GM18519 (cell line): ENCODE measurements around the gene C1orf87.

Source experiments
- ATAC-seq: cut with Tn5 transposase; IDR thresholded peaks from one replicate; pipeline ENCODE4 v1.9.1; 2021; ENCODE audit warnings: mild to moderate bottlenecking, moderate library complexity; ENCODE audit not compliant: unreplicated experiment, low FRiP score

Gene C1orf87

GRCh38 chr1:60073605-60074278 lies at the start of gene C1orf87:
C1orf87 (minus strand) TSS chr1:60073770; CDS start chr1:60072643, 1,127 bp downstream.
- no peak for ATAC-seq

GRCh38 chr1:60118085-60118484 lies 44.5 kb upstream of the C1orf87 start:
- ATAC-seq: no peak

DNA sequence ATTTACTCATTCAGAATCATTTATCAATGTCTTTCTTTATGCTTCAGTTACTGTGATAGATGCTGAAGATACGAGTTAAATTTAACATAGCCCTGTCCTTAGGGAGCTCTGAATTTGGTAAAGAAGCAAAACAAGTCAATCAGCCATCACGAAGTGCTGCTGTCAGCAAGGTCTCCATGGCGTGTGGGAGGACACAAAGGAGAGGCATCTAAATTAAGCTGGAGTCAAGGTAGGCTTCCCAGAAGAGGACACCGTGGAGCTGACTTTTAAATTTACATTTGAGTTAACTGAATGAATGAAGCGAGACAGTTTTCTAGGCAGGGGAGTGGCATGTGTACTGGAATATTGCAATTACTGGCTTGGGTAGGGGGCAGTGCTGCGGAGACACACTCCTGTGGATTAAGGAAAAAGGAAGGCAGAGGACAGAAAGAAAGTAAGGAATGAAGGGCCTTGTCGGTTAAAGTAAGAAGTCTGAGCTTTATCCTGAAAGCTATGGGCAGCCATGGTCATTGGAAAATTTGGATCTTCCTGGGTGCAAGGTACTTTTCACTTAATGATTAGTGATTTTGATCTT lies 41.3 kb upstream of the C1orf87 start:
- ATAC-seq: no peak

GRCh38 chr1:60113596-60113995 lies 40.0 kb upstream of the C1orf87 start:
- no peak for ATAC-seq

- ATAC-seq: no peak
These were observed 39.5 kb upstream of the C1orf87 start for GRCh38 chr1:60113028-60113427.

GRCh38 chr1:60111716-60112115 lies 38.1 kb upstream of the C1orf87 start:
- ATAC-seq: no peak

DNA sequence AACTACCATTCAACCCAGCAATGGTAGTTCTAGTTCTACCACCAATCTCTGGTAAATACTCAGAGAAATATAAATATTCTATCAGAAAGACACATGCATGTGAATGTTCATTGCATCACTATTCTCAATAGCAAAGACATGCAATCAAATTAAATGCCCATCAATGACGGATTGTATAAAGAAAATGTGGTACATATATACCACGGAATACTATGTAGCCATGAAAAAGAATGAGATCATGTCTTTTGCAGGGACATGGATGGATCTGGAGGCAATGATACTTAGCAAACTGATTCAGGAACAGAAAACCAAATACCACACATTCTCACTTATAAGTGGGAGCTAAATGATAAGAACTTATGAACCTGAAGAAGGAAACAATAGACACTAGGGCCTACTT lies 37.5 kb upstream of the C1orf87 start:
- ATAC-seq: no peak

GRCh38 chr1:60108196-60108595 lies 34.6 kb upstream of the C1orf87 start:
- ATAC-seq: no peak

DNA sequence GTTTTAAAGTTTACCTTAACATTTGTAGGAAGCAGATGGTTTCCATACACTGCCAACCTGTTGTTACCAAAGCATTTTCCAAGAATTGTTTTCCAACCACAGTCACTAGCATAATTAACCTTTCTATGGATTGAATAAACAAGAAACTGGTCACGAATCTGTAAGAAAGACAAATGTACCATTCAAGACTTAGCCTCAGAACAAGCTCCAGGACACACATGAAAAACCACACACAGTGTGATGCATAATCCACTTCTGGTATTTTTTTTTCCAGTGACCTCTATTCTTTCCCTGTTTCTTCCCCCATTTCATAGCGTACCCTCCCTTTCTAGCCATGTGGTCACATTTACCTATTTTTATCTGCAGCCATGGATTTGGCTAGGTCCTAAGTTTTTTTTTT lies 29.6 kb upstream of the C1orf87 start:
- no peak for ATAC-seq

DNA sequence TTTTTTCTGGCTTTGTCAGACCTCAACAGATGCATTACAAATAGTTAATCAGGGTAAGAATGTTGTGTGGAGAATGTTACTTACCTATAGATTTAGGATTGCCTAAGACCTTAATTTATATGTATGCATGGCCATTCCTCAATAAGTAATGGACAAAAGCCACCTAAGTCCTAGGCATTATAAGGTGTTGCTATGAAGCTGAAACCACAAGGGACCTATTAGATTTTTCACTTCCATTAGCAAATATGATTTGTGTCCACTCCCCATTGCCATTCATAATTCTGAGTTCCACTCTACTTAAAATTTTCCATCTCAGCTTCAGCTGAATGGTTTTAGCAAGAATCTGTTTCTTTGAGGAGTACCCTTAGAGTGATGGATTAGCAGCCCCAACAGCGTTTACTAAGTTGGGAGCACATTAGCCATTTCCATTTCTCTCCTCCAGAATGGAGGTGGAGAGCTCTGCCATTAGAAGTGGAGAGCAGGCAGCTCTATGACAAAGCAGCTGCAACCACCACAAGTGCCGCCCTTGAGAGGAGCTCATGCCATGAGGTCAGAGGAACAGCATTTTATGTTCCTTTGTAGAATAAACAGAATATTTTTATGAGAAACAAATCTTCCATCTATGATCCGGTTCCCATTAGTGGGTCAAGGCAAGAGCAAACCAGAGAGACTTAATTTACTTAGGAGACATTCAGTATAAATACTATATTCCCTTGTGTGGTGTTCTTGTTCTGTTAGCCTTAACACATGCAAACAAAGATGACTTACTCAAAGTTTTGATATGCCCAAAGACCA lies 28.9 kb upstream of the C1orf87 start:
- ATAC-seq: no peak

DNA sequence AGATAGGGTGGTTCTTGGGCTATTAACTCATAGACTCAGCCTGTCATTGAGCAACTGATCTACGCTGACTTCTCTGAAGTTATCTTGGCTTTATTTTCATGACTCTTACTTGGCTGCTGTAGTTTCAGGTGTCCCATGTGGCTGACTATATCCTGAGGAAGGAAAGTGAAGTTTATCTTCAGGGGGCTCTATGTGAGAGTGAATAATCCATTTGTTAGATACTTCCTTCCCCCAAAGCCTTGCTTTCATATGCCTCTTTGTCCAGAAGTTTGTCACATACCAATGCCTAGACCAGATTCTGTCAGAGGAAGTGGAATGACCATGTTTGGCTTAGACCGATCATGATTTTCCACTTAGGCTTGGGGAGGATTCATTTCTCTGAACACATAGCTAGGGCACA lies 27.9 kb upstream of the C1orf87 start:
- no peak for ATAC-seq

DNA sequence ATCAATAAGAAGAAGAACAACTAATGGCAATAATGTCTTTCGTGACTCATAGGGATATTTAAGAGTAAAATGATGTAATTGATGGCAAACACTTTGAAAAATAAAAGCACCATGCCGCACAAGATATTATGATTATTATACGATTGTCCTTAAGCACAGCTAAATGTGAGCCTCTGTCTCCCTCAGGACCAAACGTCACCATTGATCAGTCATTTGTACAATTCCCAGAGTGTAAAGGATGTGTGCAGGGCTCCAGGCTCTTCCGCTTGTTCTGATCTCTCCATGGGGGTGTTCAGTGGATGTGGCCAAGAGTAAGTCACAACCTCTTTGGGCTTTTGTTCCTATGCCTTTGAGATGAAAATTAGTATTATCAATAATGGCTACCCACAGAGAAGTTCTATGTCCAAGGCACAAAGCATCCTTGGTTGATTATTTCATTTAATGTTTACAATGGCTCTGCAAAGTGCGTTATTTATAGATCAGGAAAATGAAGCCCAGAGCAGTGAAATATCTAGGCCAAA lies 17.7 kb upstream of the C1orf87 start:
- ATAC-seq: no peak

DNA sequence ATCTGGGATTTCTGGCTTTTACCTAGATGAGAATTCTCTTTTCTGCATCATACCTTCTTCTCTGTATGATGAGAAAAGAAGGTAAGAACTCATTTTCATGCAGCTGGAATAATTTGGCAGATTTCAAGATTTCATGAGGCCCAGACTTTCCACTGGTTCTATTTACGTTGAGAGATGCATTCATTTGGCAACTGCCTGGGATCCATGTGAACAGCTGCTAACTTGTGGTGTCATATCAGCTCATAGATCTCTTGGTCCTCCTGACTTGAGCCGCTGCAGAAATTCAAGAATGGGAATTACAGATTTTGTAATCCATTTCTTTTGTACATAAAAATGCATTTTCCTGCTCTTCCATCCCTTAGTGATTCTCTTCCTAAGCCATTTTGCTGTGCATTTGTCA lies 17.1 kb upstream of the C1orf87 start:
- no peak for ATAC-seq

DNA sequence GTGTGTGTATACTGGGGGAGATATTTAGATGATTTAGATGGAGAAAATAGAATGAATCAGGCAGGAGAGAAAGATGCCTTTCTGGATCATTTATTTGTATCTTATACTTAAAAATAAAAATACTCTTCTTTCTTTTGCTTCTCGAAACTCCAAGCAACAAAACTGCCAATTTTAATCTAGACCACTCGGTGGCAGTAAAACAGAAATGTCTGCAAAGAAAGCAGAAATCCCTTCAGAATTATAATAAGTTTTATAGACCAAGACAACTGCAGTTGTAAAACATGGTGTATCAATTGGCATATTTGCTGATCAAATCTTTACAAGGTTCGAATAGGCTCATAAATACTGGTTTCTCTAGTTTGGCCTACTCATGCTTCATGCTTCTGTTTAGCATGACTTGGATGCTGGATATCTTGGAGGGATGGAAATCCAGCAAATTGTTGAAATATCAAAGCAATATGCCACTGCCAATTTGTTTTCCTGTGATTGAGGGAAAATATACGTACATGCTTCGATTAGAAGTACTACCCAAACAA lies 15.1 kb upstream of the C1orf87 start:
- ATAC-seq: no peak

GRCh38 chr1:60087681-60088080 lies 14.1 kb upstream of the C1orf87 start:
- no peak for ATAC-seq

DNA sequence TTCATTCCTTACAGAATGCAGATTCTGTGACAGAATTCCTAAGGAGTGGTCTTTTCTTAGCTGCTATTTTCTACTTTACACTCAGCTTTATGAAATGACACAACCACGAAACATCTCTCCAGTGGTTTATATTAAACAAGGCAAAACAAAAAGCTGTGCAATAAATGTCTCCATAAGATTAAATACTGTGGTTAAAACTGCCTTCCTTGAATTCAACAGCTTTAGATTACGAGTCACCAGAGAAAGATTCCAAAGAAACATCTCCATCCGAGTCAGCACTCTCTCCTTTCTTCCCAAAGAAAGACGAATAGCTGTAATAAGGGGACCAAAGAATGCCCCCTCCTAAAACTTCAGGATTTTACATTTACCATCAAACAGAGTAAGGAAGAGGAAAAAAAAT lies 4.6 kb upstream of the C1orf87 start:
- no peak for ATAC-seq

DNA sequence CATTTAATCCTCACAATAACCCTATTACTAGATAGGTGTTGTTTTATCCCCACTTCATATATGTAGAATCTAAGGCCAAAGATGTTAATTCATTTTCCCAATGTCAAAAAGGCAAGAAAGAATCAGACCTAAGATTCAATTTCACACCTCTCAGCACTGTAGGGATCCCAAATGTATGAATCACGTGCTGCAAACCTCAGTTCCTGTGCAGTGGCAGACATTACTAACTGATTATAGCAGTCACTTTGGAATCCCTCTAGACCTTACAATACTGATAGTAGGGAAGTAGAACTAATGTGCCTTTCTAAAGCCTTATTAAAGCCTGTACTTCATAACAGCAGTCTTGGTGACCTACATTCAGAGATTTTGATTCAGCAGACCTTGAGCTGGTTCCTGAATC lies 2.3 kb downstream of the C1orf87 start:
- ATAC-seq: no peak

DNA sequence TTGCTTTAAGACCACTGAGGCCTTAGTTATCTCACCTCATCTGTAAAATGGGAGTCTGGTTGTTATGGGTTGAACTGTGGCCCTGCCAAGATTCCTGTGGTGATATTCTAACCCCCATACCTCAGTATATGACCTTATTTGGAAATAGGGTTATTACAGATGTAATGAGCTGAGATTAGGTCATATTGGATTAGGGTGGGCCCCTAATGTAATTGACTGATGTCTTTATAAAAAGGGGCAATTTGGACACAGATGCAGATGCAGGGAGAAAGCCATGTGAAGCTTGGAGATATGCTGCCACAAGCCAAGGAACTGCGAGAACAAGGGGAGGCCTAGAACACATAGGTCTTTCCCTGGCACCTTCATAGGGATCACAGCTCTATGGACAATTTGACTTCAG lies 3.9 kb downstream of the C1orf87 start:
- no peak for ATAC-seq

DNA sequence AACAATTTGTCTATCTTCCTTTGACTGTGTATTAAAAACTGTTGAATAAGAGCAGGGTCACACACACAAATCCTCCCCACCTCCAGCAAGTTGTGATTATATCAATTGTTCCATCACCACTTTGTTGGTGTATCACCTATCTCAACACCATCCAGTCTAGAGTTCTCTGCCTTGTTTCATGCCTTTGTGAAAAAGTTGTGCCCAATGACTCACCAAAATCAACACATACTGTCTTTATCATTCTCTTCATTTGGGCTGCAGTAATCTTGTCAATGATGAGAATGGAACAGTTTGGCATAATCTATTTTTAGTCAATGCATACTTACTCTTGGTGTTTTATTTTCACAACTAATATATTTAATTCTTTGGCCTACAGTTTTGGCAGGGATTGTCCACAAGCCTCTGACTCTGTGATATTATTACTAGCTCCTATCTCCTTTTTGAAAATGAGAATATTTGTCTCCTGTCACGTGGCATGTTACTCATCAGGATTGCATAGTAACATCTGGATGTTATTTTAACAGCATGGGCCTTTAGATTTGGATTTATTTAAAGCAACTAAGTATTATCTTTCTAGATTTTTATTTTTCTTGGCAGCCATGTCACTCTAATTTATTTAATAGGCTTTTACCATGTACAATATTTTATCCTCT lies 5.1 kb downstream of the C1orf87 start:
- no peak for ATAC-seq

GRCh38 chr1:60066001-60066400 lies 7.6 kb downstream of the C1orf87 start:
- no peak for ATAC-seq

GRCh38 chr1:60065199-60065598 lies 8.4 kb downstream of the C1orf87 start:
- ATAC-seq: no peak
